Erythroblast (primary cell): ENCODE measurements around the gene HSF2BP.

Source experiments
- GATA1 ChIP-seq: IDR thresholded peaks from 2 replicates; pipeline ENCODE4 v1.6.1; 2011; ENCODE audit warnings: low read depth, mild to moderate bottlenecking, control low read depth, low read length, moderate library complexity
- POLR2A ChIP-seq: IDR thresholded peaks from 2 replicates; pipeline ENCODE4 v1.6.1; 2011; ENCODE audit warnings: mild to moderate bottlenecking, low read length

DNA sequence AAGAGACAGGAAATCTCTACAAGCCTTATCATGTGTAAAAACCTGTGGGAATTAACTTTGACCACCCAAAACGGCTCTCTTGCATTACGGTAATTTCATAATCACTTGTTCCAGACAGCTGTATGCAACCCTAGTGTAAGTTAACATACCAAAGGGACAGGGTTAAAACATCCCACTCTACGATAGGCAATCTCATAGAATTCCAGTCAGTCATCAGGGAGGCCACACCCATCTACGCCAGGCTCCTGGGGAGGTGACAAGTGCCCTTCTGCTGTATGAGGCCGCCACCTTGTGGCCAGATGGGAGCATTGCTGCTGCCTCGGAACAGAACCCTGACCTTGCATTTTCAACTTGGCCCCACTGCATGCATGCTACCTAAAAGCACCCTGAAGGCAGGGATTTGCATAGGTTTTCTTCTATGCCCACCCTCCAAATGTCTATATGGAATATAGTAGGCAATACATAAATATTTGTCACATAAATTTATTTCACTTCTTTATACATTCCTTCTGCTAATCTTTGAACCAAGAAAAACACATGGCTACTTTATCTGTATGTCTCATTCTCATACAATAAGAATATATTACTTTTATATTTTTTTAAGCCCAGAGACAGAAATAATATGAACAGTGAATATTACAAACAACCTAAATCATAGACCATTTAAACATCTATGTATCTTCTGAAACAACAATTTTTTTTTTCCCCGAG lies 12.6 kb downstream of the HSF2BP start:
- no peak for TF ChIP-seq POLR2A
- no peak for TF ChIP-seq GATA1
